ENCODE data around the gene PCNX2. TPM values are rescaled to one million over a fixed set of nuclear protein-coding genes. Genes with fewer than 3 reads are reported as not detected.

The PCNX2 gene
- total RNA-seq, 1 donor from 2014 or later = 17.2 TPM

- Mint-ChIP-seq H3K4me3 (ENCODE audit: unreplicated experiment) (no peak overlapping the region), H3K27me3 (ENCODE audit: unreplicated experiment) (no peaks in the 10 kb centered on the region), H3K9me3 (ENCODE audit: unreplicated experiment) (peaks cover 21% of the 10 kb centered on the region), H3K36me3 (ENCODE audit: unreplicated experiment) (peaks cover 59% of the 10 kb centered on the region), H3K4me1 (ENCODE audit: unreplicated experiment) (no peaks in the 10 kb centered on the region), H3K27ac (ENCODE audit: unreplicated experiment) (no peak overlapping the region)
- TF ChIP-seq, protein P1, sequence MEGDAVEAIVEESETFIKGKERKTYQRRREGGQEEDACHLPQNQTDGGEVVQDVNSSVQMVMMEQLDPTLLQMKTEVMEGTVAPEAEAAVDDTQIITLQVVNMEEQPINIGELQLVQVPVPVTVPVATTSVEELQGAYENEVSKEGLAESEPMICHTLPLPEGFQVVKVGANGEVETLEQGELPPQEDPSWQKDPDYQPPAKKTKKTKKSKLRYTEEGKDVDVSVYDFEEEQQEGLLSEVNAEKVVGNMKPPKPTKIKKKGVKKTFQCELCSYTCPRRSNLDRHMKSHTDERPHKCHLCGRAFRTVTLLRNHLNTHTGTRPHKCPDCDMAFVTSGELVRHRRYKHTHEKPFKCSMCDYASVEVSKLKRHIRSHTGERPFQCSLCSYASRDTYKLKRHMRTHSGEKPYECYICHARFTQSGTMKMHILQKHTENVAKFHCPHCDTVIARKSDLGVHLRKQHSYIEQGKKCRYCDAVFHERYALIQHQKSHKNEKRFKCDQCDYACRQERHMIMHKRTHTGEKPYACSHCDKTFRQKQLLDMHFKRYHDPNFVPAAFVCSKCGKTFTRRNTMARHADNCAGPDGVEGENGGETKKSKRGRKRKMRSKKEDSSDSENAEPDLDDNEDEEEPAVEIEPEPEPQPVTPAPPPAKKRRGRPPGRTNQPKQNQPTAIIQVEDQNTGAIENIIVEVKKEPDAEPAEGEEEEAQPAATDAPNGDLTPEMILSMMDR (IDR thresholded peaks at IDR 0.05) = no peak
- no peak for DNase-seq (ENCODE audit: extremely low spot score, unreplicated experiment)
These were observed 320.6 kb downstream of the PCNX2 start for GRCh38 chr1:232974971-232975370.

DNA sequence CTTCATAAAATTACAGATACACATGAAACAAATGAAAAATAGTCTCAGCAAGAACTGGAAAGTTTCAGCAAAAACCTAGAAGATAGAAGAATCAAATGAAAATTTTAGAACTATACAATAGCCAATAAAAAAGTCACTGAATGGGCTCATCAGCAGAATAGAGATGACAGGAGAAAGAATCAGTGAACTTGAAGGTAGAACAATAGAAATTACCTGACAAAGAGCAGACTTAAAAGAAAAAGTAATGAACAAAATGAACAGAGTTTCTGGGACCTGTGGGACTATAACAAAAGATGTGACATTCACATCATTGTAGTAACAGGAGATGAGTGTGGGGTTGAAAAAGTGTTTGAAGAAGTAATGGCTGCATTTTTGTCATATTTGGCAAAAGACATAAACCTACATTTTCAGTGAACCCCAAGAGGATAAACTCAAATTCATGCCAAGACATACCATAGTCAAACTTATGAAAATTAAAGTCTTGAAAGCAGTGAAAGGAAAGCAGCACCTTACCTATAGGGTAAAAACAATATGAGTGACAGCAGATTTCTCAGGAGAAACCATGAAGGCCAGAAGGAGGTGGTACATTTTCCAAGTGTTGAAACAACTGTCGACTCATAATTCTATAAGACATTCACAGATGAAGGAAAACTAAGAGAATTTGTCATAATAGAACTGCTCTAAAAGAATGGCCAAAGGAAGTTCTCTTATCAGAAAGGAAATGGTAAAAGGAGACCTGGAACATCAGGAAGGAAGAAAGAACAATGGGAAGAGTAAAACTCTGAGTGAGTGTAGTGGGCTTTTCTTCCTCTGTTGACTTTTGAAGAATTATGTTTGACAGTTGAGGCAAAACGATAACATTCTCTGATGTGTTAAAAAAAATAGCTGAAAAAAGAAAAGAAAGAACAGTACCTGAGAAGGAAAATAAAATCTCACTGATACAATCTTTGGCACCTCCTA, 321.6 kb downstream of the PCNX2 start:
- TF ChIP-seq, protein P1 (IDR thresholded peaks at IDR 0.05) = no peak

DNA sequence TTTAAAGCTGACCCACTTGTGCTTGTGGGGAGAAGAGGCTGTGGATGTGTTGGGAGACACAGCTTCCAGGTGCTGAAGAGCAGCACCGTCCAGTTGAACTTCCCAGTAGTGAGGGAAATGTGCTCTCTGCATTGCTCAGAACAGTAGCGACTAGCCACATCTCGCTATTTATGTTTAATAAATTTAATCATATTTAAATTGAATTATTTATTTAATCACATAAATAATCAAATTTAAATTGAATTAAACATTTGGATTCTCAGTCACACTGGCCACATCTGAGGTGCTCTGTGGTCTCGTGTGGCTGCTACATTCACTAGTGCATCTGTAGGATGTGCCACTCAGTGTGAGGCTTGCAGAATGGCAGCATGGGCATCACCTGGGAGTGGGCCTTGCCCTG, 325.0 kb downstream of the PCNX2 start:
- TF ChIP-seq, protein P1 (IDR thresholded peaks at IDR 0.05) = no peak
- Mint-ChIP-seq H3K36me3 (ENCODE audit: unreplicated experiment) (peaks cover 59% of the 10 kb centered on the region), H3K27ac (ENCODE audit: unreplicated experiment) (no peak overlapping the region), H3K4me1 (ENCODE audit: unreplicated experiment) (no peaks in the 10 kb centered on the region), H3K27me3 (ENCODE audit: unreplicated experiment) (no peaks in the 10 kb centered on the region), H3K9me3 (ENCODE audit: unreplicated experiment) (peaks cover 21% of the 10 kb centered on the region), H3K4me3 (ENCODE audit: unreplicated experiment) (no peak overlapping the region)
- no peak for DNase-seq (ENCODE audit: extremely low spot score, unreplicated experiment)

More for the DNA sequence above, 321.6 kb downstream of the PCNX2 start:
- Mint-ChIP-seq H3K9me3 (ENCODE audit: unreplicated experiment) (peaks cover 21% of the 10 kb centered on the region), H3K27me3 (ENCODE audit: unreplicated experiment) (no peaks in the 10 kb centered on the region), H3K27ac (ENCODE audit: unreplicated experiment) (no peak overlapping the region), H3K4me3 (ENCODE audit: unreplicated experiment) (no peak overlapping the region), H3K36me3 (ENCODE audit: unreplicated experiment) (peaks cover 69% of the 10 kb centered on the region), H3K4me1 (ENCODE audit: unreplicated experiment) (no peaks in the 10 kb centered on the region)
- no peak for DNase-seq (ENCODE audit: extremely low spot score, unreplicated experiment)

- no peak overlapping the region for H3K27ac Mint-ChIP-seq (ENCODE audit: unreplicated experiment)
- no peaks in the 10 kb centered on the region for H3K27me3 Mint-ChIP-seq (ENCODE audit: unreplicated experiment)
- DNase-seq (ENCODE audit: extremely low spot score, unreplicated experiment) = no peak
- peaks cover 21% of the 10 kb centered on the region for H3K9me3 Mint-ChIP-seq (ENCODE audit: unreplicated experiment)
- TF ChIP-seq, protein P1 (IDR thresholded peaks at IDR 0.05) = no peak
- H3K36me3 Mint-ChIP-seq (ENCODE audit: unreplicated experiment) = peaks cover 57% of the 10 kb centered on the region
- no peak overlapping the region for H3K4me3 Mint-ChIP-seq (ENCODE audit: unreplicated experiment)
- no peaks in the 10 kb centered on the region for H3K4me1 Mint-ChIP-seq (ENCODE audit: unreplicated experiment)
These were observed 325.7 kb downstream of the PCNX2 start for GRCh38 chr1:232969799-232970198.

DNA sequence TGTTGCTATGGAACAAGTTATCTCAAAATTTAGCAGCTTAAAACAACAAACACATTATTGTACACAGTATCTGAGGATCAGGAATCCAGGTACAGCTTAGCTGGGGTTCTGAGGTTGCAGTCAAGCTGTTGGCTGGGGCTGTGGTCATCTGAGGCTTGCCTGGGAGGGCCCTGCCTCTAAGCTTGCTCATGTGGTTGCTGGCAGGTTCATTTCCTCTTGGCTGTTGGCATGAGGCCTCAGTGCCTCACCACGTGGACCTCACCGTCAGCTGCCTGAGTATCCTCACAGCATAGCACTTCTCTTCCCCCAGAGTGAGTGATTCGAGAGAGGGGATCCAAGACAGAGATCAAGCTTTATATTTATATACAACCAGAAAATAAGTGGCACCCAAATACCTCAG, 326.6 kb downstream of the PCNX2 start:
- no peak for DNase-seq (ENCODE audit: extremely low spot score, unreplicated experiment)

More for the DNA sequence above, 326.6 kb downstream of the PCNX2 start:
- H3K27me3 Mint-ChIP-seq (ENCODE audit: unreplicated experiment) = no peaks in the 10 kb centered on the region
- no peak overlapping the region for H3K27ac Mint-ChIP-seq (ENCODE audit: unreplicated experiment)
- TF ChIP-seq, protein P1 (IDR thresholded peaks at IDR 0.05) = no peak
- H3K36me3 Mint-ChIP-seq (ENCODE audit: unreplicated experiment) = peaks cover 54% of the 10 kb centered on the region
- H3K4me3 Mint-ChIP-seq (ENCODE audit: unreplicated experiment) = no peak overlapping the region
- no peaks in the 10 kb centered on the region for H3K4me1 Mint-ChIP-seq (ENCODE audit: unreplicated experiment)
- peaks cover 15% of the 10 kb centered on the region for H3K9me3 Mint-ChIP-seq (ENCODE audit: unreplicated experiment)
